K562 (cell line): ENCODE data around the gene STRA6. TPM values are rescaled to one million over a fixed set of nuclear protein-coding genes. Genes with fewer than 3 reads are reported as not detected.

ENCODE experiments used
- ATAC-seq: fragments of 200-7000 bp; cut with Tn5 transposase; 3 replicates; pipeline ENCODE4 v1.9.1; 2020; ENCODE audit warnings: moderate library complexity
- BruUV-seq: library from RNA; stranded (reverse); fragments of 400-500 nt; replicated peaks from 2 replicates; lab custom pipeline; 2021; lab: Mats Ljungman, UMichigan
- CTCF ChIA-PET: fragments of 300-600 bp; formaldehyde crosslinking; extraction: SDS; loops from one replicate; lab custom pipeline; 2021; ENCODE audit warnings: low intra/inter-chr PET ratio; lab: Yijun Ruan, JAX
- POLR2A ChIA-PET: fragments of 300-600, 350-650 bp; sonication (Branson Sonifier 250); formaldehyde crosslinking; extraction: SDS; loops from one replicate; lab custom pipeline; 2021; ENCODE audit warnings: antibody characterized with exemption, inconsistent platforms; lab: Yijun Ruan, JAX
- DNase-seq, 4 experiments: peaks; one replicate each; pipeline versions ENCODE4 v3.0.0 to v3.0.0-alpha.2; 2011 to 2018; ENCODE audit warnings: low spot score in 3 of 4, mixed read lengths in 3 of 4; ENCODE audit errors: extremely low read depth in 1 of 4
- FAIRE-seq: peaks from 2 replicates; lab custom pipeline; 2011; peaks lifted over from hg19 to GRCh38; lab: Jason Lieb, UNC
- H2AFZ ChIP-seq: 2 replicates; pipeline ENCODE4 v1.6.0; 2011; ENCODE audit warnings: low read depth, low read length, control low read depth, inconsistent platforms
- H3K27ac ChIP-seq: fragments of 200-600 bp; 3 replicates; pipeline ENCODE4 v1.8.0; 2011; ENCODE audit warnings: low read depth, mild to moderate bottlenecking, control low read depth, inconsistent platforms, low read length, moderate library complexity, mixed read lengths; ENCODE audit errors: extremely low read depth
- H3K27me3 ChIP-seq, 2 experiments: fragments of 300-600 bp in 1 of 2; 2 replicates in 1 of 2; 3 replicates in 1 of 2; pipeline versions ENCODE4 v1.6.0 to v1.8.0; 2011; ENCODE audit warnings: inconsistent platforms in 2 of 2, low read length in 2 of 2, mild to moderate bottlenecking in 1 of 2, mixed read lengths in 1 of 2, moderate library complexity in 1 of 2; ENCODE audit not compliant: control insufficient read depth in 2 of 2, insufficient read depth in 2 of 2
- H3K36me3 ChIP-seq: fragments of 300-600 bp; 3 replicates; pipeline ENCODE4 v1.8.0; 2011; ENCODE audit warnings: mild to moderate bottlenecking, low read length, inconsistent platforms; ENCODE audit not compliant: control insufficient read depth, insufficient read depth
- H3K4me1 ChIP-seq, 2 experiments: fragments of 200-600 bp in 1 of 2; replicated peaks in 1 of 2; 2 replicates in 1 of 2; 3 replicates in 1 of 2; pipeline versions ENCODE4 v1.5.1 to v1.8.0; 2011; ENCODE audit warnings: inconsistent platforms in 2 of 2, low read length in 2 of 2, mild to moderate bottlenecking in 1 of 2, mixed read lengths in 1 of 2, moderate library complexity in 1 of 2; ENCODE audit not compliant: control insufficient read depth in 2 of 2, insufficient read depth in 2 of 2
- H3K4me2 ChIP-seq: 2 replicates; pipeline ENCODE4 v1.6.1; 2011; ENCODE audit warnings: low read length, control low read depth, inconsistent platforms, mixed read lengths; ENCODE audit not compliant: insufficient read depth
- H3K4me3 ChIP-seq: fragments of 200-600 bp; sonication (generic), shearing (Covaris generic); 2 replicates; pipeline ENCODE4 v1.5.1; 2016; ENCODE audit warnings: control low read depth, inconsistent platforms
- H3K79me2 ChIP-seq: fragments of 200-600 bp; 3 replicates; pipeline ENCODE4 v1.8.0; 2011; ENCODE audit warnings: low read length, inconsistent platforms; ENCODE audit not compliant: control insufficient read depth, insufficient read depth
- H3K9ac ChIP-seq, 2 experiments: 2 replicates each; pipeline versions ENCODE4 v1.6.0 to v1.6.1; 2011; ENCODE audit warnings: low read depth in 2 of 2, low read length in 2 of 2, control low read depth in 1 of 2, inconsistent platforms in 1 of 2, mild to moderate bottlenecking in 1 of 2, mixed read lengths in 1 of 2; ENCODE audit not compliant: insufficient read depth in 1 of 2
- H3K9me1 ChIP-seq: one replicate; pipeline ENCODE4 v1.6.0; 2011; ENCODE audit warnings: inconsistent platforms, mild to moderate bottlenecking, low read length, moderate library complexity; ENCODE audit not compliant: control insufficient read depth, insufficient read depth
- H3K9me3 ChIP-seq: replicated peaks from 2 replicates; pipeline ENCODE4 v1.5.1; 2011; ENCODE audit warnings: low read depth, low read length, inconsistent platforms; ENCODE audit not compliant: control insufficient read depth, insufficient read depth
- H4K20me1 ChIP-seq: replicated peaks from 2 replicates; pipeline ENCODE4 v1.6.1; 2011; ENCODE audit warnings: low read length, inconsistent platforms, mixed read lengths; ENCODE audit not compliant: control insufficient read depth, insufficient read depth
- BRF2 ChIP-seq: IDR thresholded peaks from 3 replicates; pipeline ENCODE4 v1.6.1; 2011; ENCODE audit warnings: borderline replicate concordance, mild to moderate bottlenecking; ENCODE audit not compliant: insufficient read length, insufficient read depth
- NFIC ChIP-seq: fragments of 450-650 bp; IDR thresholded peaks from 2 replicates; pipeline ENCODE4 v1.6.1; 2017; ENCODE audit warnings: mild to moderate bottlenecking, inconsistent platforms
- WGBS: fragments of 100-300 bp; shearing (Covaris generic); methylation state at CpG from one replicate; pipeline ENCODE4 v1.1.6; 2016; ENCODE audit warnings: low coverage, mixed read lengths; ENCODE audit not compliant: insufficient coverage; ENCODE audit errors: missing lambda C conversion rate; 5-methylcytosine and 5-hydroxymethylcytosine counted together
- in situ Hi-C: fragments of 300-500 bp; cut with MboI; formaldehyde crosslinking; loops from 4 replicates; pipeline ENCODE4 v1.15.0; 2018; ENCODE audit warnings: inconsistent platforms, mixed read lengths
- intact Hi-C: fragments of 100-400 bp; cut with micrococcal nuclease; formaldehyde crosslinking; loops from 2 replicates; pipeline ENCODE4 v1.14.2; 2022
- polyA plus RNA-seq, 8 experiments: library from polyadenylated mRNA; depleted of rRNA in 4 of 8; stranded (reverse) in 5 of 8; unstranded in 3 of 8; fragments of >200 nt; fragmentation: Nextera tagmentation in 2 of 8; fragmentation: Illumina TruSeq in 1 of 8; extraction: Ambion mirVana in 2 of 8; extraction: Trizol in 1 of 8; gene quantifications; 2 replicates each; pipeline versions ENCODE4 v1.2.1 to v1.2.3, GENCODE V29; 2011 to 2014; ENCODE audit warnings: inconsistent platforms in 1 of 8, missing spikeins in 1 of 8
- total RNA-seq, 7 experiments: library from RNA; depleted of rRNA in 6 of 7; stranded (reverse); fragments of >200 nt in 6 of 7; fragmentation: Illumina TruSeq in 2 of 7; extraction: Trizol in 2 of 7; gene quantifications; 2 replicates each; pipeline versions ENCODE4 v1.2.1 to v1.2.3, GENCODE V29; 2011 to 2021; ENCODE audit warnings: low replicate concordance in 1 of 7

The STRA6 gene
- total and polyA plus RNA-seq, 9 of the 15 experiments (the other 6 are each of a cell fraction or from before 2014, with no cell fraction given) = 0.04 to 2.0 (median 0.43) TPM; not detected in 2

- Histone ChIP-seq H3K9ac (no peak overlapping the region), H3K27ac (no peak overlapping the region), H3K79me2 (no peaks in the 10 kb centered on the region), H3K4me2 (no peak overlapping the region), H3K27me3 (peaks cover 2 to 79% of the 10 kb centered on the region in 2 experiments; a peak in 3 of 5 replicates), H3K9me3 (no peaks in the 10 kb centered on the region), H3K36me3 (no peaks in the 10 kb centered on the region), H3K4me1 (peaks cover 8 to 15% of the 10 kb centered on the region in 2 experiments; a peak in 4 of 5 replicates), H4K20me1 (0 out of 2 replicates have a peak, but pooled peaks cover 15% of the 10 kb centered on the region), H3K4me3 (no peak overlapping the region), H3K9me1 (no peaks in the 10 kb centered on the region), H2AFZ (peak overlapping the region; percentile 39; the same call in 1 of the 2 replicates)
- ATAC-seq (no peak), DNase-seq (no peak), FAIRE-seq (no peak)
- POLR2A ChIA-PET = interaction anchor here (0.7 to 1.1 kb wide), 3 partner anchors 18 to 171 kb away, joined by 3 to 4 read pairs (median 4); no protein-coding TSS in a partner anchor
- CTCF ChIA-PET = no interaction called here
- 21% methylated on average over 1 of the region's 7 CpGs for WGBS
- in situ Hi-C loops (no loop called here), intact Hi-C loops (no loop called here)
- BruUV-seq = no TSS peak
- TF ChIP-seq NFIC (peak; percentile 46; the same call in 1 of the 2 replicates), BRF2 (no peak)
Measured at GRCh38 chr15:74201710-74202420, 722 bp downstream of the STRA6 start.
